GM18858 (cell line): ENCODE results near the gene BPNT1.

Source experiments
- ATAC-seq: cut with Tn5 transposase; IDR thresholded peaks from one replicate; pipeline ENCODE4 v1.9.1; 2021; ENCODE audit not compliant: unreplicated experiment

Gene BPNT1

GRCh38 chr1:220012259-220012658 is 77.3 kb downstream of the BPNT1 start:
- ATAC-seq: no peak

GRCh38 chr1:220011620-220012019 is 78.0 kb downstream of the BPNT1 start:
- ATAC-seq: no peak
